H1 (cell line): ENCODE data around the gene MTCL3.

Experiments
- SIN3A ChIP-seq, 2 experiments: IDR thresholded peaks in 1 of 2; conservative IDR thresholded peaks in 1 of 2; 2 replicates each; pipeline ENCODE4 v1.6.1; 2011 to 2012; ENCODE audit warnings: low read length in 2 of 2, improper control_type of control experiment in 1 of 2, low read depth in 1 of 2, mild to moderate bottlenecking in 1 of 2

MTCL3 gene

DNA sequence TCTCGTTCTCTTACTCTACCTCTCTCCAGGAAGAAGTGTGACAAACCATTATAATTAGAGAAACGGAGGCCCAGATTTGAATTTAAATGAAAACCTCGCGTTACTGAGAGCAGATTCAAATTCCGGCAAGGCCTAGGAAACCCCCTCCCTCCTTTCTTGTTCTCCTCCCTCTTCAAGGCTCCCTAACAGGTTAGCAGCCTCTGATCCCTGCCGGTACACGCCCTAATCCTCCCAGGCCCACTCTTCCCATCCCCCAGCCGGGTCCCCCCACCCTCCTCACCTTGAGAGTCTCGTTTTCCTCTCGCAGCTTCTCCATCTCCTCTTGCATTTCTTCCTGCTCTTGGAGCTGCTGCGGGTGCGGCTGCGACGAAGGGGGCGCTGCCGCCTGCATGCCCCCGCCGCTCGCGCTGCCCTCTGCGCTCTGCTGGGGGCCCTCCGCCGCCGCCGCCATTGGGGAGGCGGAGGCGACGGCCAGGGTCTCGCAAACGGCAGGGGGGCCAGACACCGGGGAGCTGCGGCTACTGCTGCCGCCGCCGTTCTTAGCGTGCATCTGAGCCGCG lies 3.8 kb downstream of the MTCL3 start (continued):
- TF ChIP-seq SIN3A (conservative IDR thresholded peaks at IDR 0.05 in 1 of 2, IDR thresholded peaks at IDR 0.05 in 1 of 2; ENCODE audit: low read depth in 1 of 2, low read length in 2 of 2) = no peak
